Measurements from ENCODE around the gene GNG8. TPM values are rescaled to one million over a fixed set of nuclear protein-coding genes. Genes with fewer than 3 reads are reported as not detected.

GNG8 gene
- total and polyA plus RNA-seq, 9 of the 15 experiments (the other 6 are each of a cell fraction or from before 2014, with no cell fraction given) = 1.3 TPM; not detected in 8

DNA sequence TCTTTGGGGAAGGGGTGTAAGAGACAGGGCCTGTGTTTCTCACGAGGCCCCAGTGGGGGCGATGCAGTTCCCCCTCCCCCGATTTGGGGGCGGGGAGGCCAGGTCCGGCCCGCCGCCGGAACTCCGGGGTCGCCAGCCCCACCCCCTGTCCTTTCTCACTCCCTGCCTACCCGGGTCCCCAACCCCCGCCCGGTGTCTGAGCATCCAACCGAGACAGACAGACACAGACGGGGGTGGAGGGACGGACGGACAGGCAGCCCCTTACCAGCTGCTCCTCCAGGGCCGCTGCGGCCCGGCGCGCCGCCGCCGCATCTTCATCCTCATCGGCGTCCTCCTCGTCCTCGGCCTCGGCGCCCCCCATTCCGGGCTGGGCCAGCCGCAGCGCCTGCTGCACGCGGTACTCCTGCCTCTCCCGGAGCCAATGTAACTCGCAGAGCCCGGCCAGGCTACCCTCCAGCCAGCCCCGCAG, 24.6 kb upstream of the GNG8 start:
- WGBS (ENCODE audit: insufficient coverage, low coverage, missing lambda C conversion rate) = 1% methylated on average over 23 of the region's 40 CpGs
- H3K27ac ChIP-seq (ENCODE audit: extremely low read depth, low read depth, low read length) = peak overlapping the region; percentile 24; the same call in 1 of the 3 replicates
- ChIA-PET POLR2A (interaction anchor here (0.6 to 2.3 kb wide), 9 partner anchors 12 to 127 kb away, joined by 3 to 10 read pairs (median 5); partner anchors contain the start of gene CALM3), CTCF (ENCODE audit: low intra/inter-chr PET ratio) (interaction anchor here (0.7 to 3.0 kb wide), 4 partner anchors 10 to 131 kb away, joined by 3 to 26 read pairs (median 24); no protein-coding TSS in a partner anchor)
- H3K9me1 ChIP-seq (ENCODE audit: control insufficient read depth, insufficient read depth, low read length) = no peaks in the 10 kb centered on the region
- intact Hi-C loops (cut with micrococcal nuclease) (loop anchor here (1.0 kb wide), 1 partner anchor 59 kb away; the partner anchor contains the start of gene CALM3), in situ Hi-C loops (cut with MboI) (loop anchor here (5.0 kb wide), 1 partner anchor 48 kb away; no protein-coding TSS in a partner anchor)
- H3K4me3 ChIP-seq = peak overlapping the region; percentile 54
- H3K9me3 ChIP-seq (replicated peaks; ENCODE audit: control insufficient read depth, insufficient read depth, low read depth, low read length) = no peaks in the 10 kb centered on the region
- peak; percentile 19 for ATAC-seq
- no peak for FAIRE-seq
- H3K27me3 ChIP-seq (ENCODE audit: control insufficient read depth in 2 of 2, insufficient read depth in 2 of 2, low read length in 2 of 2) = no peaks in the 10 kb centered on the region
- H3K36me3 ChIP-seq (ENCODE audit: control insufficient read depth, insufficient read depth, low read length) = no peaks in the 10 kb centered on the region
- peak overlapping the region in 1 of 2 experiments; percentile 87; a peak in 2 of 4 replicates for H3K9ac ChIP-seq (ENCODE audit: insufficient read depth in 1 of 2, low read depth in 2 of 2, low read length in 2 of 2)
- peak overlapping the region; percentile 75 for H2AFZ ChIP-seq (ENCODE audit: low read depth, low read length)
- H3K4me2 ChIP-seq (ENCODE audit: insufficient read depth, low read length) = peak overlapping the region; percentile 80
- DNase-seq (ENCODE audit: extremely low read depth in 1 of 4, low spot score in 3 of 4) = peak in 3 of 4 experiments; percentile 32 to 56 (median 49)
- no TSS peak for BruUV-seq (replicated peaks)
- peaks cover 25 to 30% of the 10 kb centered on the region in 2 experiments for H3K4me1 ChIP-seq (replicated peaks in 1 of 2; ENCODE audit: control insufficient read depth in 2 of 2, insufficient read depth in 2 of 2, low read length in 2 of 2)
- no peaks in the 10 kb centered on the region for H3K79me2 ChIP-seq (ENCODE audit: control insufficient read depth, insufficient read depth, low read length)
- no peaks in the 10 kb centered on the region for H4K20me1 ChIP-seq (replicated peaks; ENCODE audit: control insufficient read depth, insufficient read depth, low read length)
- TF ChIP-seq HNRNPLL (IDR thresholded peaks at IDR 0.05; ENCODE audit: low read depth, low read length, poor library complexity, severe bottlenecking) (no peak), KLF10 (CRISPR knock-in tag; IDR thresholded peaks at IDR 0.05) (no peak), POLR2H (tag; IDR thresholded peaks at IDR 0.05; ENCODE audit: low read depth) (no peak), RBFOX2 (IDR thresholded peaks at IDR 0.05; ENCODE audit: low read depth, low read length) (peak; percentile 30; the same call in 1 of the 2 replicates), SMAD4 (CRISPR knock-in tag; conservative IDR thresholded peaks at IDR 0.05) (0 out of 2 replicates have a peak, but pooled peaks have one; percentile 25), C11orf30 (IDR thresholded peaks at IDR 0.05; ENCODE audit: low read depth) (no peak), YY1 (IDR thresholded peaks at IDR 0.05; ENCODE audit: borderline replicate concordance in 1 of 3, control insufficient read depth in 1 of 3, extremely low read depth in 1 of 3, insufficient read depth in 3 of 3, insufficient read length in 1 of 3, insufficient replicate concordance in 2 of 3, low read depth in 1 of 3, low read length in 2 of 3) (no peak)
- TF ChIP-seq, protein P1, sequence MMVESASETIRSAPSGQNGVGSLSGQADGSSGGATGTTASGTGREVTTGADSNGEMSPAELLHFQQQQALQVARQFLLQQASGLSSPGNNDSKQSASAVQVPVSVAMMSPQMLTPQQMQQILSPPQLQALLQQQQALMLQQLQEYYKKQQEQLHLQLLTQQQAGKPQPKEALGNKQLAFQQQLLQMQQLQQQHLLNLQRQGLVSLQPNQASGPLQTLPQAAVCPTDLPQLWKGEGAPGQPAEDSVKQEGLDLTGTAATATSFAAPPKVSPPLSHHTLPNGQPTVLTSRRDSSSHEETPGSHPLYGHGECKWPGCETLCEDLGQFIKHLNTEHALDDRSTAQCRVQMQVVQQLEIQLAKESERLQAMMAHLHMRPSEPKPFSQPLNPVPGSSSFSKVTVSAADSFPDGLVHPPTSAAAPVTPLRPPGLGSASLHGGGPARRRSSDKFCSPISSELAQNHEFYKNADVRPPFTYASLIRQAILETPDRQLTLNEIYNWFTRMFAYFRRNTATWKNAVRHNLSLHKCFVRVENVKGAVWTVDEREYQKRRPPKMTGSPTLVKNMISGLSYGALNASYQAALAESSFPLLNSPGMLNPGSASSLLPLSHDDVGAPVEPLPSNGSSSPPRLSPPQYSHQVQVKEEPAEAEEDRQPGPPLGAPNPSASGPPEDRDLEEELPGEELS (CRISPR knock-in tag; IDR thresholded peaks at IDR 0.05; ENCODE audit: borderline replicate concordance) = peak; percentile 63; the same call in 1 of the 2 replicates

Measured in K562 (cell line).